HCEC 1CT (cell line): ENCODE measurements around the gene AOAH.

Source experiments
- DNase-seq: peaks from one replicate; pipeline ENCODE4 v3.0.0-alpha.2; 2017

The AOAH gene

GRCh38 chr7:36599645-36600313 is 124.5 kb downstream of the AOAH start:
- no peak for DNase-seq

GRCh38 chr7:36598054-36598674 is 126.1 kb downstream of the AOAH start:
- DNase-seq, result no peak

GRCh38 chr7:36597090-36597773 is 127.1 kb downstream of the AOAH start:
- DNase-seq, result no peak

- no peak for DNase-seq
Observed at GRCh38 chr7:36594445-36594844, 129.8 kb downstream of the AOAH start.

GRCh38 chr7:36591636-36592035 is 132.7 kb downstream of the AOAH start:
- no peak for DNase-seq

GRCh38 chr7:36589391-36589790 is 134.9 kb downstream of the AOAH start:
- DNase-seq, result no peak

GRCh38 chr7:36583318-36583717 is 141.0 kb downstream of the AOAH start:
- peak; percentile 67 for DNase-seq

GRCh38 chr7:36575832-36576231 is 148.5 kb downstream of the AOAH start:
- no peak for DNase-seq

- no peak for DNase-seq
Observed at GRCh38 chr7:36573066-36573465, 151.2 kb downstream of the AOAH start.

GRCh38 chr7:36571190-36571560 is 153.1 kb downstream of the AOAH start:
- no peak for DNase-seq

- DNase-seq, result no peak
Observed at GRCh38 chr7:36570528-36571189, 153.6 kb downstream of the AOAH start.

- DNase-seq, result no peak
Observed at GRCh38 chr7:36568452-36568849, 155.8 kb downstream of the AOAH start.

- DNase-seq, result no peak
Observed at GRCh38 chr7:36567699-36568451, 156.4 kb downstream of the AOAH start.

- DNase-seq, result peak; percentile 30
Observed at GRCh38 chr7:36565792-36566356, 158.4 kb downstream of the AOAH start.

GRCh38 chr7:36564489-36564888 is 159.8 kb downstream of the AOAH start:
- no peak for DNase-seq

- peak; percentile 29 for DNase-seq
Observed at GRCh38 chr7:36563706-36564327, 160.5 kb downstream of the AOAH start.

- DNase-seq, result no peak
Observed at GRCh38 chr7:36562121-36562520, 162.2 kb downstream of the AOAH start.

GRCh38 chr7:36549029-36549428 is 175.3 kb downstream of the AOAH start:
- no peak for DNase-seq

GRCh38 chr7:36547416-36547815 is 176.9 kb downstream of the AOAH start:
- DNase-seq, result no peak

GRCh38 chr7:36546331-36546730 is 178.0 kb downstream of the AOAH start:
- no peak for DNase-seq

GRCh38 chr7:36545291-36545690 is 179.0 kb downstream of the AOAH start:
- DNase-seq, result no peak

GRCh38 chr7:36538126-36538525 is 186.2 kb downstream of the AOAH start:
- DNase-seq, result no peak
